Melanocyte of skin (primary cell): Measurements from ENCODE around the gene EMID1. TPM values are rescaled to one million over a fixed set of nuclear protein-coding genes. Genes with fewer than 3 reads are reported as not detected.

ENCODE experiments used
- small RNA-seq, 2 donors: library from RNA; depleted of rRNA; stranded (forward); fragments of <200 nt; gene quantifications; one replicate each; pipeline ENCODE3, GENCODE V24; 2012
- total RNA-seq, 2 donors: library from RNA; depleted of rRNA; stranded (reverse); fragments of >200 nt; gene quantifications; 2 replicates each; pipeline ENCODE4 v1.2.3, GENCODE V29; 2012

EMID1 gene
- total RNA-seq = under 1 TPM in 1 of 2 donors, not detected in 1; under 0.01 TPM

DNA sequence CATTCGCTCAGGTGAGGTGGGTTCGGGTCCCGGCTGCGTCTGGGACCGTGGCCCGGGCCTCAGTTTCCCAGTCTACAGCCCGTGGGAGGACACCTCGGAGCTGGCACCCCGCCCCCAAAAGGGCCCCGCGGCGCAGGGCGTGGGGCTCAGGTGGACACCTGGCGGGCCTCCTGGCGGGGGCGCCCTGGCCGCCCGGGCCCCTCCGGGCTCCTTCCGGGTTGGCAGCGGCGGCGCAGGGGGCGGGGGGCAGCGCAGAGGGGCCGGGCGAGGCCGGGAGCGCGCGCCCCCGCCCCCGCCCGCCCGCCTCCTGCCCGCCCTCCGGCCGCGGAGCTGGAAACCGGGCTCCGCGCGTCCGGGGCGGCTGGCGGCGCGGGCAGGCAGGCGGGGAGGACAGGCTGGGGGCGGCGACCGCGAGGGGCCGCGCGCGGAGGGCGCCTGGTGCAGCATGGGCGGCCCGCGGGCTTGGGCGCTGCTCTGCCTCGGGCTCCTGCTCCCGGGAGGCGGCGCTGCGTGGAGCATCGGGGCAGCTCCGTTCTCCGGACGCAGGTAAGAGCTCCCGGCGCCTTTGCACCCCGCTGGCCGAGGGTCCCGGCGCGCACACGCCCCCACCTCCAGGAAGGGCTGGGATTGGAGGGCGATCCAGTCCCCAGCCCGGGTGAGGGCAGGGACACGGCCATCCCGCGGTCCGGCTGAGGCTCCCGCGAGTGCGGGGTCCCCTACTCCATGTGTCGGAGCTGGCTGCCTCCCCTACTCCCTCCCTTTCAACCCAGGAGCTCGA lies at the start of gene EMID1:
EMID1 (plus strand) TSS at position 303 of the 778 bp plus-strand sequence; CDS start at position 446, 143 bp downstream.

DNA sequence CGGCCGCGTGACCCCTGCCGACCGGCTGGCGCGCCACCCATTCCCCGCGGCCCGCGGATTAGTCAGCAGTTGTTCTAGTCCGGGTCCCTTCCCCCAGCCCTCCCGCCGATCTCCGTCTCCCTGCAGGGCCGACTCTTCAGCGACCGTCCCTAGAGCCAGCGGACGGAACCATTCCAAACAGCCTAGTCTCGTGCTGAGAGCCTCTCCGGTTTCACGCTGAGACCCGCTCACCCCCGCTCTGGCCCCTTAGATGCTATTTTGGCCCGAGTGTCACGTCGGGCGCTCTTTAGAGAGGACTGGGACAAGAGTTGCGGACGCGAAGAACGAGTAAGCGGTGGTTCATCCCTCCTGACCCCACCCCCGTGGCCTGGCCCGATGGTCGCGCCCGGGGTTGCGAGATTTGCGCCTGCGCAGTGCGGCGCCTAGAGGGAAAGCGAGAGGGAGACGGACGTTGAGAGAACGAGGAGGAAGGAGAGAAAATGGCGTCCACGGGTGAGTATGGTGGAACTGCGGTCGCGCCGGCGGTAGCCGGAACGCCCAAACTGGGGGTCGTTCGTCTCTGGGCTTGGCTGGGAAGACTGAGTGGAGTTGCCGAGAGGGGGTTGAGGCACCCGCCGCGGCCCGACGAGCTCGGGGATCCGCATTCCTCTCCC lies 62.3 kb downstream of the EMID1 start, which contains the start of the genes EWSR1 and RHBDD3:
EWSR1 (plus strand) TSS at position 411 of the 653 bp plus-strand sequence; CDS start at position 480, 69 bp downstream.
RHBDD3 (minus strand) TSS at position 124 of the 653 bp plus-strand sequence. CDS start 2,355 bp downstream, outside the sequence.

DNA sequence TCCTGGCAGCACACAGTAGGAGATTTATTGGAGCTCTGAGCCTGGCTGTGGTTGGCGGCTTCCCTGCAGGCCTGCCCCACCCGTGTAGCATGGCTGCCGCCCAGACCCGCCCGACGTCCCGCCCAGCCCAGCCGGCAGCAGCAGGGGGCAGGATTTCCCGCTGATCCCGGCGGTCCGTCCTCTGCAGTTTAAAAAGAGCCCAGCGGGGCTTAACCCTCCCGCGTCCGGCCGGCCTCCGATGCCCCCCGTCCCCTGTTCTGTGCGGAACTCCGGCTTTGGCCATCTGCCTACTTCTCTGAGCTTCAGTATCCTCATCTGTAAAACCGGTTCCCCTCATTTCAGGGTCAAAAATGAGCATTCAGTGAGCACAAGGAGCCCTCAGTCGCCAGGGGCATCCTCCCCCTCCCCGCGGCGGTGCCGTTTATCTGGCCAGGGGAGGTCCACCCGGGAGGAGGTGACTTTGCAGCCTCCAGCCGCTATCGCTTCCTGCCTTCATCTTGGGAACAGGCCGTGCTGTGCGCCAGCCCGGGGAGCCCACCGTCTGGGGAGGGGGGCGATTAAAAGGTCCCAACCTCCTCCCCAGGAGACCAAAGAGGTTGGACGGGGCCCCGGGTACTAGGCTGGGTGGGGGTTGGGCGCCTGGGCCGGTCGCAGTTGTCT lies 100.6 kb downstream of the EMID1 start, which contains the start of gene GAS2L1:
GAS2L1 (plus strand) TSS at position 476 of the 660 bp plus-strand sequence. CDS start 1,456 bp downstream, outside the sequence.

Small RNA genes within 50 kb of the gene (small RNA-seq; reads per million reads assigned to genes)
- gene RNU6-1219P = 0 reads per million in 2 donors

Other genes starting within 250 kb of the EMID1 start
- gene C22orf31, start 144.1 kb upstream of the EMID1 start, total RNA-seq = not detected
- gene KREMEN1, start 132.9 kb upstream of the EMID1 start, total RNA-seq = 1 to 10 TPM; 7.9 to 8.3 TPM
- gene RHBDD3, start 62.1 kb downstream of the EMID1 start, total RNA-seq = 10 to 100 TPM; 35.0 to 39.6 TPM
- 100 to 1,000 TPM; 171 to 209 TPM for gene EWSR1, start 62.4 kb downstream of the EMID1 start, total RNA-seq
- gene GAS2L1, start 100.8 kb downstream of the EMID1 start, total RNA-seq = 10 to 100 TPM; 17.6 to 18.3 TPM
- gene RASL10A, start 109.8 kb downstream of the EMID1 start, total RNA-seq = not detected
- gene AP1B1, start 182.7 kb downstream of the EMID1 start, total RNA-seq = 10 to 100 TPM; 66.6 to 77.8 TPM
- gene RFPL1, start 232.7 kb downstream of the EMID1 start, total RNA-seq = not detected